Measurements from ENCODE around the gene RHBDF2. TPM values are rescaled to one million over a fixed set of nuclear protein-coding genes. Genes with fewer than 3 reads are reported as not detected.

RHBDF2 gene
- total RNA-seq, 1 donor from 2014 or later, result 0.79 TPM

GRCh38 chr17:76449126-76449525 is 52.1 kb downstream of the RHBDF2 start:
- no peak overlapping the region for H3K9ac ChIP-seq
- H3K27ac ChIP-seq, result no peak overlapping the region
- no peak overlapping the region for H2AFZ ChIP-seq (replicated peaks)
- Mint-ChIP-seq H3K4me1 (peaks cover 72% of the 10 kb centered on the region), H3K4me3 (no peak overlapping the region), H3K27me3 (ENCODE audit: insufficient read depth, low read depth) (peaks cover 8% of the 10 kb centered on the region), H3K36me3 (peaks cover 10% of the 10 kb centered on the region), H3K9me3 (no peaks in the 10 kb centered on the region), H3K27ac (no peak overlapping the region)
- H4K20me1 ChIP-seq (ENCODE audit: low read depth), result peaks cover 83% of the 10 kb centered on the region
- H3K9me3 ChIP-seq (ENCODE audit: low read depth), result no peaks in the 10 kb centered on the region
- H3K4me1 ChIP-seq, result peaks cover 27% of the 10 kb centered on the region
- H3K4me2 ChIP-seq, result no peak overlapping the region
- H3F3A ChIP-seq (ENCODE audit: low read depth), result peaks cover 9% of the 10 kb centered on the region
- H3K27me3 ChIP-seq, result no peaks in the 10 kb centered on the region
- TF ChIP-seq CTCF (IDR thresholded peaks at IDR 0.05), result no peak
- TF ChIP-seq EZH2phosphoT487 (IDR thresholded peaks at IDR 0.05), result no peak
- no peak for TF ChIP-seq EZH2 (IDR thresholded peaks at IDR 0.05)
- peaks cover 87% of the 10 kb centered on the region for H3K79me2 ChIP-seq (ENCODE audit: low read depth)
- no peaks in the 10 kb centered on the region for H3K36me3 ChIP-seq
- H3K4me3 ChIP-seq, result no peak overlapping the region
- no peak for DNase-seq (ENCODE audit: low spot score)

GRCh38 chr17:76447931-76448652 is 53.1 kb downstream of the RHBDF2 start:
- no peaks in the 10 kb centered on the region for H3K9me3 ChIP-seq (ENCODE audit: low read depth)
- H4K20me1 ChIP-seq (ENCODE audit: low read depth), result peaks cover 93% of the 10 kb centered on the region
- H3K4me1 Mint-ChIP-seq, result peaks cover 73% of the 10 kb centered on the region
- H3F3A ChIP-seq (ENCODE audit: low read depth), result peaks cover 5% of the 10 kb centered on the region
- no peak overlapping the region for H2AFZ ChIP-seq (replicated peaks)
- peaks cover 98% of the 10 kb centered on the region for H3K79me2 ChIP-seq (ENCODE audit: low read depth)
- H3K36me3 ChIP-seq, result no peaks in the 10 kb centered on the region
- no peak overlapping the region for H3K27ac ChIP-seq
- H3K9me3 Mint-ChIP-seq, result no peaks in the 10 kb centered on the region
- no peak for DNase-seq (ENCODE audit: low spot score)
- H3K4me1 ChIP-seq, result peaks cover 27% of the 10 kb centered on the region
- peaks cover 10% of the 10 kb centered on the region for H3K36me3 Mint-ChIP-seq
- no peak overlapping the region for H3K9ac ChIP-seq
- no peaks in the 10 kb centered on the region for H3K27me3 ChIP-seq
- TF ChIP-seq EZH2 (IDR thresholded peaks at IDR 0.05), result no peak
- TF ChIP-seq EZH2phosphoT487 (IDR thresholded peaks at IDR 0.05), result no peak
- no peak for TF ChIP-seq CTCF (IDR thresholded peaks at IDR 0.05)
- H3K27me3 Mint-ChIP-seq (ENCODE audit: insufficient read depth, low read depth), result peaks cover 7% of the 10 kb centered on the region
- no peak overlapping the region for H3K4me3 ChIP-seq
- H3K4me2 ChIP-seq, result no peak overlapping the region
- H3K27ac Mint-ChIP-seq, result no peak overlapping the region
- no peak overlapping the region for H3K4me3 Mint-ChIP-seq

GRCh38 chr17:76446449-76447231 is 54.6 kb downstream of the RHBDF2 start:
- Mint-ChIP-seq H3K4me3 (no peak overlapping the region), H3K27me3 (ENCODE audit: insufficient read depth, low read depth) (peaks cover 7% of the 10 kb centered on the region), H3K9me3 (no peaks in the 10 kb centered on the region), H3K27ac (no peak overlapping the region), H3K4me1 (peaks cover 86% of the 10 kb centered on the region), H3K36me3 (peaks cover 13% of the 10 kb centered on the region)
- DNase-seq (ENCODE audit: low spot score), result no peak
- no peaks in the 10 kb centered on the region for H3K36me3 ChIP-seq
- H2AFZ ChIP-seq (replicated peaks), result no peak overlapping the region
- no peak overlapping the region for H3K4me2 ChIP-seq
- H3F3A ChIP-seq (ENCODE audit: low read depth), result peaks cover 11% of the 10 kb centered on the region
- no peaks in the 10 kb centered on the region for H3K27me3 ChIP-seq
- no peak overlapping the region for H3K4me3 ChIP-seq
- H3K27ac ChIP-seq, result no peak overlapping the region
- H3K4me1 ChIP-seq, result peaks cover 30% of the 10 kb centered on the region
- TF ChIP-seq EZH2 (IDR thresholded peaks at IDR 0.05) (no peak), EZH2phosphoT487 (IDR thresholded peaks at IDR 0.05) (no peak), CTCF (IDR thresholded peaks at IDR 0.05) (no peak)
- H3K79me2 ChIP-seq (ENCODE audit: low read depth), result peaks cover 100% of the 10 kb centered on the region
- H4K20me1 ChIP-seq (ENCODE audit: low read depth), result peaks cover 100% of the 10 kb centered on the region
- H3K9me3 ChIP-seq (ENCODE audit: low read depth), result no peaks in the 10 kb centered on the region
- no peak overlapping the region for H3K9ac ChIP-seq

Measured in neural progenitor cell (in vitro differentiated cells).